Sigmoid colon (tissue), 7 donors: ENCODE results near the gene UCHL3. TPM values are rescaled to one million over a fixed set of nuclear protein-coding genes. Genes with fewer than 3 reads are reported as not detected.

Experiments
- DNase-seq: peaks from one replicate; pipeline ENCODE4 v3.0.0-alpha.2; 2019
- H3K27ac ChIP-seq, 4 donors: fragments of 200-600 bp; sonication (generic); one replicate each; pipeline ENCODE4 v1.5.1; 2016 to 2019; ENCODE audit warnings: mild to moderate bottlenecking in 1 of 4
- H3K27me3 ChIP-seq, 3 donors: fragments of 200-600 bp; sonication (generic); one replicate each; pipeline ENCODE4 v1.5.1; 2019; ENCODE audit warnings: mild to moderate bottlenecking in 1 of 3
- H3K36me3 ChIP-seq, 4 donors: fragments of 200-600 bp; sonication (generic); one replicate each; pipeline ENCODE4 v1.5.1; 2016 to 2019
- H3K4me1 ChIP-seq, 4 donors: fragments of 200-600 bp; sonication (generic); one replicate each; pipeline ENCODE4 v1.5.1; 2017 to 2019
- H3K4me3 ChIP-seq, 4 donors: fragments of 200-600 bp; sonication (generic); one replicate each; pipeline ENCODE4 v1.5.1; 2017 to 2019; ENCODE audit warnings: mild to moderate bottlenecking in 2 of 4, moderate library complexity in 1 of 4
- H3K9me3 ChIP-seq, 4 donors: fragments of 200-600 bp in 3 of 4; sonication (generic) in 3 of 4; one replicate each; pipeline versions ENCODE4 v1.5.1 to v1.6.1; 2013 to 2019
- EP300 ChIP-seq, 4 donors: sonication (generic); formaldehyde crosslinking; IDR thresholded peaks; one replicate each; pipeline ENCODE4 v1.6.1; 2017; ENCODE audit warnings: antibody characterized with exemption in 4 of 4
- POLR2A ChIP-seq, 2 donors: fragments of 450-650 bp; IDR thresholded peaks; one replicate each; pipeline ENCODE4 v1.6.1; 2016; ENCODE audit warnings: antibody characterized with exemption in 2 of 2, mild to moderate bottlenecking in 2 of 2, moderate library complexity in 2 of 2
- POLR2AphosphoS5 ChIP-seq, 4 donors: sonication (generic); formaldehyde crosslinking; IDR thresholded peaks; one replicate each; pipeline ENCODE4 v1.6.1; 2017; ENCODE audit warnings: antibody characterized with exemption in 4 of 4
- WGBS, 2 donors: extraction: QIAGEN DNeasy Blood & Tissue Kit; methylation state at CpG; one replicate each; pipeline ENCODE4 v1.1.7; 2013; 5-methylcytosine and 5-hydroxymethylcytosine counted together
- intact Hi-C: fragments of 100-400 bp; cut with DNase I; formaldehyde crosslinking; loops from one replicate; pipeline ENCODE4 v1.15.1; 2023
- polyA plus RNA-seq, 3 donors: library from polyadenylated mRNA; stranded (reverse); fragments of 200-250 nt; gene quantifications; one replicate each; pipeline ENCODE4 v1.2.3, GENCODE V29; 2013
- total RNA-seq, 4 donors: library from RNA; depleted of rRNA; stranded (reverse); fragments of >200 nt; gene quantifications; one replicate each; pipeline ENCODE4 v1.1.0, GENCODE V29; 2016
- TF ChIP-seq, protein P1 (sequence below), 4 experiments: fragments of 450-650 bp in 3 of 4; fragments of 200-600 bp in 1 of 4; IDR thresholded peaks; one replicate each; pipeline ENCODE4 v1.5.1; 2016 to 2019; ENCODE audit warnings: antibody characterized with exemption in 4 of 4, mild to moderate bottlenecking in 3 of 4, moderate library complexity in 2 of 4
- donor health status: healthy with polysubstance abuse.
- donor health status: Bipolar disorder and iron deficiency.
- donor health status: healthy.

Gene UCHL3
- total and polyA plus RNA-seq, 7 donors: 25.0 to 64.0 (median 41.5) TPM

DNA sequence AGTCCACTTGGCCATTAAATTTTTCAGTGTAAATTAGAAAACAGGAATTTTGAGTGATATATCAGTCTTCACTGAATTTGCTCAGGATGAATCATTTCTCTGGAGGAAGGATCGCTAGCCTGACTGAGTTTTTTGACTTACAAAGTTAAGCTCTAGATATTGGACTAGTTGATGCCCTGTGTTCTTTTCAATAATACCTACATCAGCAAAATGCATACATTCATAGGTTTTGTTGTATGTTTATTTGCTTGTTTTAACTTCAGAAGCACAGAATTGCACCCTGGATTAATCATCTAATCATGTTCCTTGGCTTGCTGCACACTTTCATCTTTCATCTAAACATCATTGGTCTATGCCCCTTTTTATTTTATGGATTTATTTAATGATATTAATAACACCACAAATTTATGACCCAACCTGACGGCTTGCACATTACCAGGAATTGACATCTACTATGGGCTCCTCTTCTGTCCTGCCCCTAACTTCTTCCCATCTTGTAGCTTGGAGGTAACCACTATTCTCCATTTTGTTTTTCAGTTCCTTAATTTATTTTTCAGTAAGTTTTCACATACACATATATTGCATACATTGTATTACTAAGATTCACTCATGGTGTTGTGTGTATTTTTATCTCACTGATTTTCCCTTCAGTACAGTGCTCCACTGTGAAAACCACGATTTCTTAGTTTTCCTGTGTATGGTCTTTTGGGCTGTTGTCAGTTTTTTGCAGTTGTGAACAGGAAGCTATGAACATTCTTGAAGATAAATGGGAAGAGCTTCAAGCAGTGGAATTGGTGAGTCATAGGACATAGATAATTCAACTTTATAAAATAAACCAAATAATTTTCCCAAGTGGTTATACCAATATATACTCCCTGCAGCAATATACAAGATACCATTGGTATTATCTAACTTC, 35.3 kb upstream of the UCHL3 start:
- 82 to 89% methylated on average over 3 of the region's 3 CpGs for WGBS, 2 donors

DNA sequence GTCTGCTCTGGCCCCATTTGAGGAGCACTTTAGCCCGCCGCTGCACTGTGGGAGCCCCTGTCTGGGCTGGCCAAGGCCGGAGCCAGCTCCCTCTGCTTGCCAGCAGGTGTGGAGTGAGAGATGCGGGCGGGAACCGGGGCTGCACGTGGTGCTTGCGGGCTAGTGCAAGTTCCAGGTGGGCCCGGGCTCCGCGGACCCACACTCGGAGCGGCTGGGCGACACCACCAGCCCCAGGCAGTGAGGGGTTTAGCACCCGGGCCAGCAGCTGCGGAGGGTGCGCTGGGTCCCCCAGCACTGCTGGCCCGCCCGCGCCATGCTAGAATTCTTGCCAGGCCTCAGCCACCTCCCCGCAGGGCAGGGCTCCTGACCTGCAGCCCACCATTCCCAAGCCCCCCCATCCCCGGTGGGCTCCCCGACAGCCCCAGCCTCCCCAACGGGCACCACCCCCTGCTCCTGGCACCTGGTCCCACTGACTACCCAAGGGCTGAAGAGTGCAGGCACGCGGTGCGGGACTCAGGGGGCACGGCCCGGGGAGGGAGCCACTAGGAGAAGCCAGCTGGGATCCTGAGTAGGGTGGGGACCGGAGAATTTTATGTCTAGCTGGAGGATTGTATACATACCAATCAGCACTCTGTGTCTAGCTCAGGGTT, 31.0 kb upstream of the UCHL3 start:
- Histone ChIP-seq H3K27ac (no peak overlapping the region), H3K9me3 (no peaks in the 10 kb centered on the region), H3K27me3 (no peaks in the 10 kb centered on the region), H3K4me1 (no peaks in the 10 kb centered on the region), H3K36me3 (no peaks in the 10 kb centered on the region), H3K4me3 (no peak overlapping the region)
- WGBS, 2 donors: 96% methylated on average over 30 of the region's 30 CpGs
- TF ChIP-seq, protein P1, sequence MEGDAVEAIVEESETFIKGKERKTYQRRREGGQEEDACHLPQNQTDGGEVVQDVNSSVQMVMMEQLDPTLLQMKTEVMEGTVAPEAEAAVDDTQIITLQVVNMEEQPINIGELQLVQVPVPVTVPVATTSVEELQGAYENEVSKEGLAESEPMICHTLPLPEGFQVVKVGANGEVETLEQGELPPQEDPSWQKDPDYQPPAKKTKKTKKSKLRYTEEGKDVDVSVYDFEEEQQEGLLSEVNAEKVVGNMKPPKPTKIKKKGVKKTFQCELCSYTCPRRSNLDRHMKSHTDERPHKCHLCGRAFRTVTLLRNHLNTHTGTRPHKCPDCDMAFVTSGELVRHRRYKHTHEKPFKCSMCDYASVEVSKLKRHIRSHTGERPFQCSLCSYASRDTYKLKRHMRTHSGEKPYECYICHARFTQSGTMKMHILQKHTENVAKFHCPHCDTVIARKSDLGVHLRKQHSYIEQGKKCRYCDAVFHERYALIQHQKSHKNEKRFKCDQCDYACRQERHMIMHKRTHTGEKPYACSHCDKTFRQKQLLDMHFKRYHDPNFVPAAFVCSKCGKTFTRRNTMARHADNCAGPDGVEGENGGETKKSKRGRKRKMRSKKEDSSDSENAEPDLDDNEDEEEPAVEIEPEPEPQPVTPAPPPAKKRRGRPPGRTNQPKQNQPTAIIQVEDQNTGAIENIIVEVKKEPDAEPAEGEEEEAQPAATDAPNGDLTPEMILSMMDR (IDR thresholded peaks at IDR 0.05): no peak
- TF ChIP-seq EP300 (IDR thresholded peaks at IDR 0.05): no peak
- TF ChIP-seq POLR2AphosphoS5 (IDR thresholded peaks at IDR 0.05): no peak
- no peak for TF ChIP-seq POLR2A (IDR thresholded peaks at IDR 0.05)
- no peak for DNase-seq
- intact Hi-C loops: no loop called here

More for the DNA sequence above, 35.3 kb upstream of the UCHL3 start:
- intact Hi-C loops: no loop called here
- Histone ChIP-seq H3K27ac (no peak overlapping the region), H3K9me3 (no peaks in the 10 kb centered on the region), H3K4me1 (no peaks in the 10 kb centered on the region), H3K27me3 (no peaks in the 10 kb centered on the region), H3K4me3 (no peak overlapping the region), H3K36me3 (no peaks in the 10 kb centered on the region)
- TF ChIP-seq POLR2AphosphoS5 (IDR thresholded peaks at IDR 0.05): no peak
- TF ChIP-seq, protein P1 (IDR thresholded peaks at IDR 0.05): no peak
- no peak for TF ChIP-seq EP300 (IDR thresholded peaks at IDR 0.05)
- TF ChIP-seq POLR2A (IDR thresholded peaks at IDR 0.05): no peak
- no peak for DNase-seq

DNA sequence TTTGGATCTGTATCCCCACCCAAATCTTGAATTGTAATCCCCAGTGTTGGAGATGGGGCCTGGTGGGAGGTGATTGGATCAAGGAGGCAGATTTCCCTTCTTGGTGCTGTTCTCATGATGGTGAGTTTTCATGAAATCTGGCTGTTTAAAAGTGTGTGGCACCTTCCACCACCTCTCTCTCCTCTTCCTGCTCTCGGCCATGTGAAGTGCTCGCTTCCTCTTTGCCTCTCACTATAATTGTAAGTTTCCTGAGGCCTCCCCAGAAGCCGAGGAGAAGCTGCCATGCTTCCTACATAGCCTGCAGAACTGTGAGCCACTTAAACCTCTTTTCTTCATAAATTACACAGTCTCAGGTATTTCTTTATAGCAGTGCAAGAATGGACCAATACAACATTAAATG, 27.6 kb upstream of the UCHL3 start:
- Histone ChIP-seq H3K4me1 (no peaks in the 10 kb centered on the region), H3K27ac (no peak overlapping the region), H3K4me3 (no peak overlapping the region), H3K36me3 (peaks cover 0 to 18% (median 8%) of the 10 kb centered on the region in 4 donors), H3K9me3 (no peaks in the 10 kb centered on the region), H3K27me3 (no peaks in the 10 kb centered on the region)
- DNase-seq: no peak
- intact Hi-C loops: no loop called here
- TF ChIP-seq, protein P1 (IDR thresholded peaks at IDR 0.05): no peak
- TF ChIP-seq POLR2AphosphoS5 (IDR thresholded peaks at IDR 0.05) (no peak), POLR2A (IDR thresholded peaks at IDR 0.05) (no peak), EP300 (IDR thresholded peaks at IDR 0.05) (no peak)
- 73 to 93% methylated on average over 3 of the region's 3 CpGs for WGBS, 2 donors

DNA sequence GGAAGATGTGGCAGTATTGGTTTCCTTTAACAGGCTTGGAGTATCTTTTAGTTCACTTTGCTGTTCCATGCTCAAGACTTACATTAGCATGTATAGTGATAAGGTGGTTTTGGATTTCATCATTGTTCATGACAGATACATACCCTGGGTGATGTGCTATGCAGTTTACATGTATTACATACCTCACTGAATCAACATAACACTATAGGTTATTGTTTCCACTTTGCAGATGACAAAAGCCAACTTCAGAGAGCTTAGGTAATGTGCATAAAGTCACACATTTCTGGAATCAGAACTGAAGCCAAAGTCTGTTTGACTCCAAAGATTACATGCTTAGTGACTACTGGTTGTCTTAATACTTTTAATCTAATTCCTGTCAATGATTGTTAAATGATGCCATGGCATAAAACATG, 19.0 kb upstream of the UCHL3 start:
- Histone ChIP-seq H3K27ac (no peak overlapping the region), H3K36me3 (peaks cover 0 to 40% (median 2%) of the 10 kb centered on the region in 4 donors), H3K9me3 (no peaks in the 10 kb centered on the region), H3K4me1 (peaks cover 0 to 6% (median 0%) of the 10 kb centered on the region in 4 donors), H3K27me3 (no peaks in the 10 kb centered on the region), H3K4me3 (no peak overlapping the region)
- no peak for DNase-seq
- intact Hi-C loops: no loop called here
- TF ChIP-seq EP300 (IDR thresholded peaks at IDR 0.05) (no peak), POLR2A (IDR thresholded peaks at IDR 0.05) (no peak), POLR2AphosphoS5 (IDR thresholded peaks at IDR 0.05) (no peak)
- TF ChIP-seq, protein P1 (IDR thresholded peaks at IDR 0.05): no peak
